Upper lobe of left lung (tissue), 4 donors: ENCODE results near the gene FLOT1.

Experiments used
- CTCF ChIP-seq, 6 experiments: fragments of 450-650 bp in 4 of 6; fragments of 200-600 bp in 2 of 6; sonication (generic) in 2 of 6; IDR thresholded peaks; one replicate each; pipeline ENCODE4 v1.5.1; 2016 to 2019; ENCODE audit warnings: antibody characterized with exemption in 6 of 6
- POLR2A ChIP-seq, 4 donors: fragments of 450-650 bp; IDR thresholded peaks; one replicate each; pipeline ENCODE4 v1.5.1; 2016 to 2017; ENCODE audit warnings: antibody characterized with exemption in 4 of 4, mild to moderate bottlenecking in 2 of 4

GRCh38 chr6:30683980-30684338 lies 58.5 kb downstream of the FLOT1 start:
- TF ChIP-seq POLR2A (IDR thresholded peaks at IDR 0.05) (no peak), CTCF (IDR thresholded peaks at IDR 0.05) (no peak)
